Measurements from ENCODE around the gene PTGFR. TPM values are rescaled to one million over a fixed set of nuclear protein-coding genes. Genes with fewer than 3 reads are reported as not detected.

PTGFR gene
- total RNA-seq, 4 donors from 2014 or later, result 2.2 to 5.9 (median 3.2) TPM

DNA sequence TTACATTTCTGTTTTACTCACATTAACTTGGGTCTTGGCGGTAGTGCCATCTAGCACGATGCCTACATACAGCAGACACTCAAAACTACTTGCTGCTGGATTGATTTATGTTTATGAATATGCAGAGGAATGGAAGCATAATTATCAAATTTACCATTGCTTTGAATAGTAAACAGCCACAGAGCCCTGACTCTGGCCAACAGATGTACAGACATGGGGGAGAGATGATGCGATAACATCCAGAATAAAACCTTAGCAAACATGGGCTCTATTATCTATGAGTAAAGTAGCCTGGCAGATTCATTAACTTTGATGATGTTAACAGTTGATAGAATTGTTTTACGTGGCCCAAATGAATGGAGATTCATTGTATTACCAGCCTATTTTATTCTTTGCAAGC, 42.8 kb downstream of the PTGFR start:
- Histone ChIP-seq H3K4me1 (no peaks in the 10 kb centered on the region), H3K36me3 (no peaks in the 10 kb centered on the region), H3K27me3 (no peaks in the 10 kb centered on the region), H3K4me3 (no peak overlapping the region), H3K9me3 (no peaks in the 10 kb centered on the region), H3K27ac (no peak overlapping the region)
- 88% methylated on average over 4 of the region's 4 CpGs for WGBS
- no peak for TF ChIP-seq EP300 (IDR thresholded peaks at IDR 0.05)
- no peak for TF ChIP-seq POLR2AphosphoS5 (IDR thresholded peaks at IDR 0.05)
- no peak for TF ChIP-seq CTCF (IDR thresholded peaks at IDR 0.05)
- TF ChIP-seq POLR2A (IDR thresholded peaks at IDR 0.05), result no peak
- DNase-seq (ENCODE audit: low spot score in 2 of 2), result no peak

DNA sequence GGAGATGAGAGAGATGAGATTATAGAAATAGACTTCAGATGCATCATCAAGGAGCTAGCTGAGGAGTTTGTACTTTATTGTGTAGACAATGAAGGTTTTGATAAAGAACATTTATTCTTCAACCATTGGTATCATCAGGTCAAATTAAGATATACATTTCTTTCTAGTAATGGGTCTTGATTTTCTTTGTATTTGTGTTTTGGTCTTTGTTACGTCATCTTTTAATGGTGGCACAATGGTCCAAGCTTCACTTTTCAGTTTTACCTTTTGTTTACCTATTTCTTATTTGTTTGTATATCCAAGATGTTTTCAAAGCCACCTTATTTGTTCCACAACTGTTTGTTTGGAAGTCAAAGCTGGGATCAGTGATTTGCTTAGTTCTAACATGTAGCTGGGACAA, 44.5 kb downstream of the PTGFR start:
- Histone ChIP-seq H3K27me3 (no peaks in the 10 kb centered on the region), H3K9me3 (no peaks in the 10 kb centered on the region), H3K36me3 (no peaks in the 10 kb centered on the region), H3K27ac (no peak overlapping the region), H3K4me1 (no peaks in the 10 kb centered on the region), H3K4me3 (no peak overlapping the region)
- WGBS, result 89% methylated on average over 1 of the region's 1 CpG
- no peak for TF ChIP-seq POLR2AphosphoS5 (IDR thresholded peaks at IDR 0.05)
- TF ChIP-seq CTCF (IDR thresholded peaks at IDR 0.05), result no peak
- TF ChIP-seq POLR2A (IDR thresholded peaks at IDR 0.05), result no peak
- TF ChIP-seq EP300 (IDR thresholded peaks at IDR 0.05), result no peak
- no peak for DNase-seq (ENCODE audit: low spot score in 2 of 2)

GRCh38 chr1:78536427-78536826, 45.7 kb downstream of the PTGFR start:
- H3K9me3 ChIP-seq, result no peaks in the 10 kb centered on the region
- H3K4me3 ChIP-seq, result no peak overlapping the region
- TF ChIP-seq EP300 (IDR thresholded peaks at IDR 0.05), result no peak
- TF ChIP-seq POLR2AphosphoS5 (IDR thresholded peaks at IDR 0.05), result no peak
- TF ChIP-seq CTCF (IDR thresholded peaks at IDR 0.05), result no peak
- TF ChIP-seq POLR2A (IDR thresholded peaks at IDR 0.05), result no peak
- 88% methylated on average over 2 of the region's 2 CpGs for WGBS
- no peaks in the 10 kb centered on the region for H3K36me3 ChIP-seq
- H3K27ac ChIP-seq, result no peak overlapping the region
- no peak for DNase-seq (ENCODE audit: low spot score in 2 of 2)
- no peaks in the 10 kb centered on the region for H3K4me1 ChIP-seq
- H3K27me3 ChIP-seq, result no peaks in the 10 kb centered on the region

DNA sequence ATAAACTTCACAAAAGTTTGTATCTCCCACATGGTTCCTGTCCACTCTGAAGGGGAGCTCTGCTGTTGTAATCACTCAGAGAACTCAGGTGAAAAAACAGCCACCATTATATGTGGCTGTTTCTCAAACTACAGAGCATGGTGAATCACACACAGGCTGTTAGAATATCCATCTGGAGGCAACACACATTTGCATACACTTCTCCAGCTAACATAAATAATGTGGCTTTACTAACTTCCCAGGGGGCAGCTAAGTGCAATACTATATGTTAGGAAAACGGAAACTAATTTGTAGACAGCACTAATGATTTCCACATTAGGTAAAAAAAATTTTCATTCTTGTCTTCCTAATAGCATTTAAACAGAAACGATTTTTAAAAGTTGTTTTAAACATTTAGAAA, 49.3 kb downstream of the PTGFR start:
- no peak for DNase-seq (ENCODE audit: low spot score in 2 of 2)
- WGBS, result 29% methylated on average over 2 of the region's 2 CpGs

GRCh38 chr1:78541479-78541878, 50.7 kb downstream of the PTGFR start:
- Histone ChIP-seq H3K9me3 (no peaks in the 10 kb centered on the region), H3K4me1 (no peaks in the 10 kb centered on the region), H3K36me3 (no peaks in the 10 kb centered on the region), H3K27ac (no peak overlapping the region), H3K27me3 (no peaks in the 10 kb centered on the region), H3K4me3 (no peak overlapping the region)
- no peak for DNase-seq (ENCODE audit: low spot score in 2 of 2)
- TF ChIP-seq CTCF (IDR thresholded peaks at IDR 0.05), result no peak

More for the DNA sequence above, 49.3 kb downstream of the PTGFR start:
- no peak overlapping the region for H3K27ac ChIP-seq
- H3K9me3 ChIP-seq, result no peaks in the 10 kb centered on the region
- no peaks in the 10 kb centered on the region for H3K27me3 ChIP-seq
- TF ChIP-seq CTCF (IDR thresholded peaks at IDR 0.05) (no peak), POLR2AphosphoS5 (IDR thresholded peaks at IDR 0.05) (no peak), POLR2A (IDR thresholded peaks at IDR 0.05) (no peak), EP300 (IDR thresholded peaks at IDR 0.05) (no peak)
- no peak overlapping the region for H3K4me3 ChIP-seq
- H3K36me3 ChIP-seq, result no peaks in the 10 kb centered on the region
- H3K4me1 ChIP-seq, result no peaks in the 10 kb centered on the region
